ENCODE results near the gene P2RX2. TPM values are rescaled to one million over a fixed set of nuclear protein-coding genes. Genes with fewer than 3 reads are reported as not detected.

The P2RX2 gene
- polyA plus RNA-seq, 4 donors, result 1.9 to 17.7 TPM; not detected in 2

DNA sequence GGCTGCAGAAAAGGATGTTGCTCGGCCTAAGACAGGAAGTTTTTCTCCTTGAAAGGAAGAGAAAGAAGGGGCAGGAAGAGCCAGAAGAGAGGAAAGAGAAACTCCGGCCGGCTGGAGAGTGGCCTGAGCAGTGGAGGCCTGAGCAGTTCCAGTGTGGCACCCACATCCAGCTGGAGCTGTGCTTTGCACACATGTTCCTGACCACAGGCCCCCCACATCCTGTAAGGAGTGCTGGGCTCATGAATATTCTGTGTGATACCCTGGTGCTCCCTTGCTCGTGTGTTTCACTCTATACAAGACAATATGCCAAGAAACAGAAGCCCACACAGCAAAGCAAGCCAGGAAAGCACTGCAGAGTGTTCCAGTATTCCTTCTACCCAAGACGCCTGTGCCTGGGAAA, 41.5 kb downstream of the P2RX2 start:
- DNase-seq (no peak), FAIRE-seq (no peak)
- no peak overlapping the region for H3K4me3 ChIP-seq (ENCODE audit: low read depth in 1 of 3, low read length in 3 of 3)
- no peaks in the 10 kb centered on the region for H3K4me1 ChIP-seq (ENCODE audit: control insufficient read depth in 3 of 3, insufficient read depth in 2 of 3, low read depth in 1 of 3, low read length in 2 of 3)
- no peaks in the 10 kb centered on the region for H3K9me3 ChIP-seq (ENCODE audit: control insufficient read depth in 2 of 2, insufficient read depth in 1 of 2, low read depth in 1 of 2, low read length in 1 of 2)
- peaks cover 16 to 80% (median 36%) of the 10 kb centered on the region in 3 donors for H3K36me3 ChIP-seq (ENCODE audit: control insufficient read depth in 3 of 3, insufficient read depth in 2 of 3, low read depth in 1 of 3, low read length in 3 of 3)
- WGBS, 3 donors, result 66 to 85% (median 82%) methylated on average over 5 of the region's 5 CpGs
- no peak overlapping the region for H3K27ac ChIP-seq (ENCODE audit: low read depth in 1 of 3, low read length in 2 of 3)
- H3K27me3 ChIP-seq (ENCODE audit: control insufficient read depth in 3 of 3, insufficient read depth in 3 of 3, low read length in 3 of 3), result no peaks in the 10 kb centered on the region

DNA sequence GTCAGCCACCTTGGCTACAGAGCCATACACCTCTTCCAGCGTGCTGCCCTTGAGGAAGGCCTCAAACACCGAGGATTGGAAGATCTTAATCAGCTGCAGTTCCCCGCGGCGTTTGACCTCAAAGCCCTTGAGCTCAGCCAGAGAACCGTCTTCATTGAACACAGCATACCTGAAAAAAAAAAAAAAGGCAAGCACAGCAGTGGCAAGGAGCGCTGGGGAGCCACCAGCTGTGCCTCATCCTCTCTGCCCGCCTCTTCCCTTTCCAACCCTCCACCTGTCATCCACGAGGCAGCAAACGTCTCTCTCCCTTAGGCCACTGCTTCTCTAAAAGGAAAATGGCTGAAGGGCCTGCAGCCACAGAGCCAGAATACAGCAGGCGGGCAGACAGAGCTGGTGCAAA, 42.4 kb downstream of the P2RX2 start:
- WGBS, 3 donors, result 81 to 84% (median 82%) methylated on average over 11 of the region's 11 CpGs
- no peak for FAIRE-seq
- Histone ChIP-seq H3K27ac (ENCODE audit: low read depth in 1 of 3, low read length in 2 of 3) (no peak overlapping the region), H3K36me3 (ENCODE audit: control insufficient read depth in 3 of 3, insufficient read depth in 2 of 3, low read depth in 1 of 3, low read length in 3 of 3) (peaks cover 18 to 81% (median 35%) of the 10 kb centered on the region in 3 donors), H3K27me3 (ENCODE audit: control insufficient read depth in 3 of 3, insufficient read depth in 3 of 3, low read length in 3 of 3) (no peaks in the 10 kb centered on the region), H3K9me3 (ENCODE audit: control insufficient read depth in 2 of 2, insufficient read depth in 1 of 2, low read depth in 1 of 2, low read length in 1 of 2) (no peaks in the 10 kb centered on the region), H3K4me3 (ENCODE audit: low read depth in 1 of 3, low read length in 3 of 3) (no peak overlapping the region), H3K4me1 (ENCODE audit: control insufficient read depth in 3 of 3, insufficient read depth in 2 of 3, low read depth in 1 of 3, low read length in 2 of 3) (no peaks in the 10 kb centered on the region)
- no peak for DNase-seq

GRCh38 chr12:132661972-132662371, 43.4 kb downstream of the P2RX2 start:
- FAIRE-seq (no peak), DNase-seq (no peak)
- Histone ChIP-seq H3K27me3 (ENCODE audit: control insufficient read depth in 3 of 3, insufficient read depth in 3 of 3, low read length in 3 of 3) (no peaks in the 10 kb centered on the region), H3K4me3 (ENCODE audit: low read depth in 1 of 3, low read length in 3 of 3) (no peak overlapping the region), H3K9me3 (ENCODE audit: control insufficient read depth in 2 of 2, insufficient read depth in 1 of 2, low read depth in 1 of 2, low read length in 1 of 2) (no peaks in the 10 kb centered on the region), H3K27ac (ENCODE audit: low read depth in 1 of 3, low read length in 2 of 3) (no peak overlapping the region), H3K4me1 (ENCODE audit: control insufficient read depth in 3 of 3, insufficient read depth in 2 of 3, low read depth in 1 of 3, low read length in 2 of 3) (no peaks in the 10 kb centered on the region), H3K36me3 (ENCODE audit: control insufficient read depth in 3 of 3, insufficient read depth in 2 of 3, low read depth in 1 of 3, low read length in 3 of 3) (peaks cover 17 to 85% (median 37%) of the 10 kb centered on the region in 3 donors)
- 77 to 95% (median 81%) methylated on average over 5 of the region's 5 CpGs for WGBS, 3 donors

- DNase-seq, result no peak
- H3K36me3 ChIP-seq (ENCODE audit: control insufficient read depth in 3 of 3, insufficient read depth in 2 of 3, low read depth in 1 of 3, low read length in 3 of 3), result peaks cover 14 to 85% (median 40%) of the 10 kb centered on the region in 3 donors
- no peaks in the 10 kb centered on the region for H3K9me3 ChIP-seq (ENCODE audit: control insufficient read depth in 2 of 2, insufficient read depth in 1 of 2, low read depth in 1 of 2, low read length in 1 of 2)
- no peak for FAIRE-seq
- H3K4me3 ChIP-seq (ENCODE audit: low read depth in 1 of 3, low read length in 3 of 3), result no peak overlapping the region
- WGBS, 3 donors, result 87 to 94% (median 88%) methylated on average over 29 of the region's 29 CpGs
- H3K27ac ChIP-seq (ENCODE audit: low read depth in 1 of 3, low read length in 2 of 3), result no peak overlapping the region
- H3K4me1 ChIP-seq (ENCODE audit: control insufficient read depth in 3 of 3, insufficient read depth in 2 of 3, low read depth in 1 of 3, low read length in 2 of 3), result no peaks in the 10 kb centered on the region
- no peaks in the 10 kb centered on the region for H3K27me3 ChIP-seq (ENCODE audit: control insufficient read depth in 3 of 3, insufficient read depth in 3 of 3, low read length in 3 of 3)
Measured at GRCh38 chr12:132662901-132663755, 44.6 kb downstream of the P2RX2 start.

GRCh38 chr12:132664206-132665148, 45.9 kb downstream of the P2RX2 start:
- H3K4me1 ChIP-seq (ENCODE audit: control insufficient read depth in 3 of 3, insufficient read depth in 2 of 3, low read depth in 1 of 3, low read length in 2 of 3), result no peaks in the 10 kb centered on the region
- FAIRE-seq, result no peak
- no peaks in the 10 kb centered on the region for H3K9me3 ChIP-seq (ENCODE audit: control insufficient read depth in 2 of 2, insufficient read depth in 1 of 2, low read depth in 1 of 2, low read length in 1 of 2)
- no peaks in the 10 kb centered on the region for H3K27me3 ChIP-seq (ENCODE audit: control insufficient read depth in 3 of 3, insufficient read depth in 3 of 3, low read length in 3 of 3)
- H3K36me3 ChIP-seq (ENCODE audit: control insufficient read depth in 3 of 3, insufficient read depth in 2 of 3, low read depth in 1 of 3, low read length in 3 of 3), result peaks cover 14 to 86% (median 32%) of the 10 kb centered on the region in 3 donors
- H3K4me3 ChIP-seq (ENCODE audit: low read depth in 1 of 3, low read length in 3 of 3), result no peak overlapping the region
- no peak for DNase-seq
- whole genome bisulfite sequencing, 3 donors, result 89 to 95% (median 94%) methylated on average over 21 of the region's 21 CpGs
- no peak overlapping the region for H3K27ac ChIP-seq (ENCODE audit: low read depth in 1 of 3, low read length in 2 of 3)

DNA sequence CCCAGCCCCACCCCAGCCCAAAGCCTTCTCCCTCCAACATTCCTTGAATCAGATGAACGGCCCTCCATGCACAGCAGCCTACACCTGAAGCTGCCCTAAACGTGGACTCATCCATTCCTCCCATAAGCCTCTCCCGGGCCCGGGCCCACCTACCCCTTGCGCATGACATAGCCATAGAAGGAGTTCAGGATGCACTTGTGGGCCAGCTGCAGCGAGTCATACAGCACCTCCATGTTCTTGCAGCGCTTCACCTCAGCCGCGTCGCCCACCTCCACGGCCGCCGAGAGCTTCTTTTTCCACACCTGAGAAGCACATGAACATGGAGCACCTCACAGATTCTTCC, 46.5 kb downstream of the P2RX2 start:
- Histone ChIP-seq H3K4me1 (ENCODE audit: control insufficient read depth in 3 of 3, insufficient read depth in 2 of 3, low read depth in 1 of 3, low read length in 2 of 3) (no peaks in the 10 kb centered on the region), H3K36me3 (ENCODE audit: control insufficient read depth in 3 of 3, insufficient read depth in 2 of 3, low read depth in 1 of 3, low read length in 3 of 3) (peaks cover 14 to 87% (median 29%) of the 10 kb centered on the region in 3 donors), H3K4me3 (ENCODE audit: low read depth in 1 of 3, low read length in 3 of 3) (no peak overlapping the region), H3K27ac (ENCODE audit: low read depth in 1 of 3, low read length in 2 of 3) (no peak overlapping the region), H3K27me3 (ENCODE audit: control insufficient read depth in 3 of 3, insufficient read depth in 3 of 3, low read length in 3 of 3) (no peaks in the 10 kb centered on the region), H3K9me3 (ENCODE audit: control insufficient read depth in 2 of 2, insufficient read depth in 1 of 2, low read depth in 1 of 2, low read length in 1 of 2) (no peaks in the 10 kb centered on the region)
- DNase-seq (no peak), FAIRE-seq (no peak)
- WGBS, 3 donors, result 92 to 96% (median 96%) methylated on average over 13 of the region's 13 CpGs

DNA sequence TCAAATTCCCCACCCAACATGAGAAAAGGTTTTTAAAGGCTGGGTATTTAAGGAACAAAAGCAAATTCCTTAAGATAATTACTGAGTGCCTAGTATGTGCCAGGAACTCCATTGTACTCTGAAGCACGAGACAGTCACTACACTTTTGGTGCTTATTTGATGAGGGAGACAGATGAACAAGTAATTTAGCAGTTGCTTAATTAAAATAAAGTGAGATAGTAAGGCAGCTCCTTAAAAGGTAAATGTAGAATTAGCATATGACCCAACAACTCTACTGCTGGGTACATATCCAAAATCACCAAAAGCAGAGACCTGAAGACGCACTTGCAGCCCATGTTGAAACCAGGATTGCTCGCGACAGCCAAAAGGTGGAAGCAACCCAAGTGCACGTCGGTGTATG, 47.2 kb downstream of the P2RX2 start:
- no peaks in the 10 kb centered on the region for H3K4me1 ChIP-seq (ENCODE audit: control insufficient read depth in 3 of 3, insufficient read depth in 2 of 3, low read depth in 1 of 3, low read length in 2 of 3)
- 86 to 96% (median 95%) methylated on average over 6 of the region's 6 CpGs for WGBS, 3 donors
- no peaks in the 10 kb centered on the region for H3K9me3 ChIP-seq (ENCODE audit: control insufficient read depth in 2 of 2, insufficient read depth in 1 of 2, low read depth in 1 of 2, low read length in 1 of 2)
- H3K36me3 ChIP-seq (ENCODE audit: control insufficient read depth in 3 of 3, insufficient read depth in 2 of 3, low read depth in 1 of 3, low read length in 3 of 3), result peaks cover 11 to 85% (median 27%) of the 10 kb centered on the region in 3 donors
- DNase-seq (no peak), FAIRE-seq (no peak)
- no peaks in the 10 kb centered on the region for H3K27me3 ChIP-seq (ENCODE audit: control insufficient read depth in 3 of 3, insufficient read depth in 3 of 3, low read length in 3 of 3)
- H3K4me3 ChIP-seq (ENCODE audit: low read depth in 1 of 3, low read length in 3 of 3), result no peak overlapping the region
- H3K27ac ChIP-seq (ENCODE audit: low read depth in 1 of 3, low read length in 2 of 3), result no peak overlapping the region

DNA sequence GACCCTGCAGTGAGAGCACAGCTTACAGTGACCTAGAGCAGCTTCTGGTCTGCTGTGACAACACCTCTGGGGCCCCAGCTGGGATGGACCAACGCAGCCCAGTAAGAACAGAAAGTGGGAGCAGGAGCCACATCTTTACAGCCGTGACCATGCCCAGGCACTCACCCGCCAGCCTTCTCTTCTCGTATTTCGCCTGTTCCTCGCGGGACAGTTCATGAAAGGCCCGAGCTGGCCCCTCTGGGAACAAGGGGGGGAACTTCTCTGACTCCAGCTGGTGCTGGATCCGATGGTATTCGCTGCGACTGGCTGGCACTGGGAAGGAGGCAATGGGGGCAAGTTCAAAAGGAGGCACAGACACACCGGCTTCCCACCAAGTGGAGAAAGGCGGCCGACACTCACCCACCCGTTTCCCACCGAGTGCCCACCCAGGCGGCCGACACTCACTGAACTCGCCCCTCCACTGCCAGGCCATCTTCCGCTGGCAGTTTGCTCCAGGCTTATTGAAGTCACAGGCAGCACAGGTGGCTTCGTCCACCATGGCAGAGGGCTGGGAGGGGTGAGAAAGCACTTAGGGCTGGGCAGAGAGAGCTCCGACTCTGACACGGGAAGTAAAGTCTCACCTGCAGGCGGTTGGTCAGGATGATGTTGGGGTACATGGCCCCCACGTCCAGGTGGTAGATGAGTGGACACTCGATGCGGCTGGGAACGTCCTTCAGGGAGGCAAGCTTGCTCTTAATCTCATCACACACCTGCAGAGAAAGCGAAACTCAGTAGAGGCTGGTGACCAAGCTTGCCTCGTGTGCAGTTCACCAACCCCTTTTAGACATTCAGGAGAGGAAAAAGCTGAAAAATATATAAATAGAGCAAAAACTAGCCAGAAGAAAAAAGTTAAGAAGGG, 49.9 kb downstream of the P2RX2 start:
- no peak overlapping the region for H3K27ac ChIP-seq (ENCODE audit: low read depth in 1 of 3, low read length in 2 of 3)
- H3K9me3 ChIP-seq (ENCODE audit: control insufficient read depth in 2 of 2, insufficient read depth in 1 of 2, low read depth in 1 of 2, low read length in 1 of 2), result no peaks in the 10 kb centered on the region
- H3K27me3 ChIP-seq (ENCODE audit: control insufficient read depth in 3 of 3, insufficient read depth in 3 of 3, low read length in 3 of 3), result no peaks in the 10 kb centered on the region
- no peaks in the 10 kb centered on the region for H3K4me1 ChIP-seq (ENCODE audit: control insufficient read depth in 3 of 3, insufficient read depth in 2 of 3, low read depth in 1 of 3, low read length in 2 of 3)
- FAIRE-seq (no peak), DNase-seq (no peak)
- WGBS, 3 donors, result 96 to 98% (median 97%) methylated on average over 30 of the region's 30 CpGs
- H3K4me3 ChIP-seq (ENCODE audit: low read depth in 1 of 3, low read length in 3 of 3), result no peak overlapping the region
- peaks cover 11 to 84% (median 27%) of the 10 kb centered on the region in 3 donors for H3K36me3 ChIP-seq (ENCODE audit: control insufficient read depth in 3 of 3, insufficient read depth in 2 of 3, low read depth in 1 of 3, low read length in 3 of 3)
